BLaER1 (cell line): ENCODE data around the gene SEMA4A.
"Not testable (repeated sequence)": the region's sequence is repeated elsewhere in the genome, so short reads cannot be mapped to it uniquely, and the experiment has no call there.

Experiments
- H3K27ac ChIP-seq: shearing (Covaris generic); formaldehyde crosslinking; 2 replicates; pipeline ENCODE4 v1.8.1; 2022
- H3K27me3 ChIP-seq: shearing (Covaris generic); formaldehyde crosslinking; 2 replicates; pipeline ENCODE4 v1.8.1; 2022
- H3K36me3 ChIP-seq: shearing (Covaris generic); formaldehyde crosslinking; 2 replicates; pipeline ENCODE4 v1.8.1; 2022
- H3K4me1 ChIP-seq: shearing (Covaris generic); formaldehyde crosslinking; 2 replicates; pipeline ENCODE4 v1.8.1; 2022
- H3K4me2 ChIP-seq: shearing (Covaris generic); formaldehyde crosslinking; 2 replicates; pipeline ENCODE4 v1.8.1; 2022
- H3K4me3 ChIP-seq: shearing (Covaris generic); formaldehyde crosslinking; 2 replicates; pipeline ENCODE4 v1.8.1; 2022
- H3K9ac ChIP-seq: shearing (Covaris generic); formaldehyde crosslinking; 2 replicates; pipeline ENCODE4 v1.8.1; 2022
- H3K9me3 ChIP-seq: shearing (Covaris generic); formaldehyde crosslinking; 2 replicates; pipeline ENCODE4 v1.8.1; 2022
- H4K20me1 ChIP-seq: shearing (Covaris generic); formaldehyde crosslinking; 2 replicates; pipeline ENCODE4 v1.8.1; 2022
- Cebpa-rat ChIP-seq: shearing (Covaris generic); IDR thresholded peaks from 2 replicates; pipeline ENCODE4 v1.8.1; 2022

SEMA4A gene

GRCh38 chr1:156112276-156113137 is 40.9 kb upstream of the SEMA4A start:
- H3K9ac ChIP-seq: no peak overlapping the region
- no peaks in the 10 kb centered on the region for H3K9me3 ChIP-seq
- no peak overlapping the region for H3K4me3 ChIP-seq
- no peaks in the 10 kb centered on the region for H3K36me3 ChIP-seq
- peaks cover 13% of the 10 kb centered on the region for H3K4me1 ChIP-seq
- H4K20me1 ChIP-seq: peaks cover 42% of the 10 kb centered on the region
- H3K27ac ChIP-seq: no peak overlapping the region
- TF ChIP-seq Cebpa-rat: no peak
- peaks cover 60% of the 10 kb centered on the region for H3K27me3 ChIP-seq
- H3K4me2 ChIP-seq: no peak overlapping the region

DNA sequence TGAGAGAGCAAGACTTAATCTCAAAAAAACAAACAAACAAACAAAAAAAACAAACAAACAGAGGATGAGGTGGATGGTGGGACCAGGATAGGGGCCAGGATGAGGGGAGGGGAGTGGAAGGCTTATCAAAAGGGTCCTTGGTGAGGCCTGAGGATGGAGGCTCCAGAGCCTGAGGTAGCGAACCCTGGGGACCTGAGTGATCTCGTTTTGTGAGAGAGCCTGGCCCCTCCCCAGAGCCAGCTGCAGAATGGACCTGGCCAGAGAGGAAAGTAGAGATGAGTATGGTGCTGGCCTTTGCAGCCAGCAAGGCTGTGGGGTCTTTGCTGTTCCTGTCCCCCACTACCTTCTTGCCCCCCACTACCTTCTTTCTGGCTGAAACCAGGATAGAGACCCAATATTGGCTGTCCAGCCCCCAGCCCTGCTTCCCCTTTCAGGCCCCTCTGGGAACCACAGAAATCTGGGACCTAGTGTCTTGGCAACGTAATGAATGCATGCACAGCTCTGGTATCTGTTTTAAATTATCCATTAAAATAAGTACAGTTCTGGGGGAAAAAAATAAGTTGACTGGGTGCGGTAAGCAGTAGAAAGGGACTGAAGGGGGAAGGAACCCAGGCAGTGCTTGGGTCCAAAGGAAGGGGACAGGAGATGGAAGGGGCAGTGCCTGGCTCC is 40.0 kb upstream of the SEMA4A start:
- no peak overlapping the region for H3K4me2 ChIP-seq
- no peak for TF ChIP-seq Cebpa-rat
- peaks cover 60% of the 10 kb centered on the region for H3K27me3 ChIP-seq
- H3K36me3 ChIP-seq: no peaks in the 10 kb centered on the region
- H3K9me3 ChIP-seq: no peaks in the 10 kb centered on the region
- H3K9ac ChIP-seq: no peak overlapping the region
- no peak overlapping the region for H3K27ac ChIP-seq
- peaks cover 42% of the 10 kb centered on the region for H4K20me1 ChIP-seq
- H3K4me1 ChIP-seq: peaks cover 13% of the 10 kb centered on the region
- no peak overlapping the region for H3K4me3 ChIP-seq

DNA sequence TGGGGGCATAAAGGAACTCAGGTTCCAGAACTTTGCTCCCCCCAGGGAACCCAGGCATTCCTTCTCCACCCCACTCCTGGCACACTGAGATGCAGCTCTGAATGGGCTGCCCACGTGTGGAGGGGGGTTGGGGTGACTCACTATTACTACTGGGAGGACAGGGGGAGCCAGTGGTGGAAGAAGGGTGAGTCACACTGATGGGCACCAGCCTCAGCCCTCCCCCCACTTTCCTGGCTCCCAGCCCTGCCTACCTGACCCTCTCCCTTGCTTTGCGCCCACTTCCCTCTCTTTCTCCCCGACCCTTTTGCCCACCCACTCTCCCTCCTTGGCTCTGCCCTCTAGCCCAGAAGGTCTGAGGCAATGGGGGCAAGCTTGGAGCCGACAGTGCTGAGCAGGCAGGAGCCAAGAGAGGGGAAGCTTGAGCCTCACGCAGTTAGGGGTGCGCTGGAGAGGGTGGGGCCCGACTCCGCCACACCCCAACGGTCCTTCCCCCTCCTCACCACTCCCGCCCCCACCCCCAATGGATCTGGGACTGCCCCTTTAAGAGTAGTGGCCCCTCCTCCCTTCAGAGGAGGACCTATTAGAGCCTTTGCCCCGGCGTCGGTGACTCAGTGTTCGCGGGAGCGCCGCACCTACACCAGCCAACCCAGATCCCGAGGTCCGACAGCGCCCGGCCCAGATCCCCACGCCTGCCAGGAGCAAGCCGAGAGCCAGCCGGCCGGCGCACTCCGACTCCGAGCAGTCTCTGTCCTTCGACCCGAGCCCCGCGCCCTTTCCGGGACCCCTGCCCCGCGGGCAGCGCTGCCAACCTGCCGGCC is 39.1 kb upstream of the SEMA4A start, which contains the start of gene LMNA:
TSS of gene LMNA (plus strand) at position 611 of the 818 bp plus-strand sequence. CDS start 208 bp downstream, outside the sequence.
- Histone ChIP-seq H3K27me3 (peaks cover 60% of the 10 kb centered on the region), H3K27ac (no peak within 1 kb of the TSS), H3K4me2 (peak within 1 kb of the TSS; percentile 7; the same call in 1 of the 2 replicates), H3K4me1 (peaks cover 13% of the 10 kb centered on the region), H4K20me1 (peaks cover 39% of the 10 kb centered on the region), H3K4me3 (no peak within 1 kb of the TSS), H3K36me3 (no peaks in the 10 kb centered on the region), H3K9me3 (no peaks in the 10 kb centered on the region), H3K9ac (no peak within 1 kb of the TSS)
- TF ChIP-seq Cebpa-rat: no peak

- Histone ChIP-seq H3K4me3 (no peak overlapping the region), H3K27ac (no peak overlapping the region), H3K9ac (no peak overlapping the region), H3K9me3 (no peaks in the 10 kb centered on the region), H3K4me1 (peaks cover 18% of the 10 kb centered on the region), H3K27me3 (peaks cover 60% of the 10 kb centered on the region), H3K36me3 (no peaks in the 10 kb centered on the region), H4K20me1 (peaks cover 38% of the 10 kb centered on the region), H3K4me2 (no peak overlapping the region; the same call in 1 of the 2 replicates)
- TF ChIP-seq Cebpa-rat: no peak
These were observed 38.4 kb upstream of the SEMA4A start for GRCh38 chr1:156114919-156115513.

DNA sequence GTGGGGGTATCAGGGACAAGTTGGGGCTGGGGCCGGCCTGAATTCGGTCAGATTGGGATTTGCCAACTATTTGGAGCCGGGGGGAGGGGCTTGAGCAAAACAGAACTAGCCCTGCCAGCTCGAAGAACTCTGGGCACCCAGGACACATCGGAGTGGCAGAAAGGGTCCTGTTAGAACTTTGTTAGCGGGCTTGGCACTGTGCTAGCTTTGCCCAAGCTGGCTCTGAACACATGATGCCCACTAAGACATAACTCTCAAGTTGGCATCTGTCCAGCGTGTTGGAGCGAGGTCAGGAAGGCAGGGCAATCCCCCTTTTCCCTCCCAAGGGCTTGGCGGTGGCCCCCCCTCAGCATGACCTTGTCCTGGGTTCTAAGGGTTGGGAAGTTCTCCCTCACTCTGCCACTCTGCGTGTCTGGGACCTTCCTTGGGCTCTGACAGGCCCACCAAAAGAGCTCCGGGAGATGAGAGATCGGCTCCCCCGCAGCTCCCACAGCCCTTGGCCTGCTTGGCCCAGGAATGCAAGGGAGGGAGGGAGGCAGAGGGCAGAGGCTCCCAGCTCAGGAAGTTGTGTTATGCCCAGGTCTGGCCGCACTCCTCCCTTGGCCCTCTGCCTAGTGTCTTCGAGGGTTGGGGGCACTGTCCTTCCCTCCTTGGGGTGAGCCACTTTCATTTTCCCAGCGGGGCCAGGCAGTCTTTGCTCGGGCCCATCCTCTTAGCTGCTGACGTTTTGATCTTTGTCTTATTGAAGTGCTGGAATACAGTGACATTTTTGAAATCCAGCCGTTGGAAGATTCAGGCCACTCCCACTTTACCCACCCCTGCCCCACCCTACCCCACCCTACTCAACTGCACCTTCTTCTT is 37.6 kb upstream of the SEMA4A start:
- no peaks in the 10 kb centered on the region for H3K9me3 ChIP-seq
- H3K36me3 ChIP-seq: no peaks in the 10 kb centered on the region
- no peak overlapping the region for H3K9ac ChIP-seq
- H4K20me1 ChIP-seq: peaks cover 38% of the 10 kb centered on the region
- H3K27me3 ChIP-seq: peaks cover 60% of the 10 kb centered on the region
- no peak for TF ChIP-seq Cebpa-rat
- H3K4me2 ChIP-seq: 0 out of 2 replicates have a peak overlapping the region, but pooled peaks have one; percentile 7
- H3K4me1 ChIP-seq: peaks cover 25% of the 10 kb centered on the region
- no peak overlapping the region for H3K27ac ChIP-seq
- H3K4me3 ChIP-seq: no peak overlapping the region

DNA sequence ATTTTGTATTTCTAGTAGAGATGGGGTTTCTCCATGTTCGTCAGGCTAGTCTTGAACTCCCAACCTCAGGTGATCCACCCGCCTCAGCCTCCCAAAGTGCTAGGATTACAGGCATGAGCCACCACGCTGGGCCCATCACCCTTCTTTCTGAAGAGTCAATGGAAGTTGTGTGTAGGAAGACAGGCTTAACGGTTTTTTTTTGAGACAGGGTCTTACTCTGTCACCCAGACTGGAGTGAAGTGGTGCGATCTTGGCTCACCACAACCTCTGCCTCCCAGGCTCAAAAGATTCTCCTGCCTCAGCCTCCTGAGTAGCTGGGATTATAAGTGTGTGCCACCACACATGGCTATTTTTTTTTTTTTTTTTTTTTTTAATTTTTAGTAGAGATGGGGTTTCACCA is 36.7 kb upstream of the SEMA4A start:
- not testable (repeated sequence) for H3K4me3 ChIP-seq, H3K9me3 ChIP-seq, H3K27ac ChIP-seq, H3K4me2 ChIP-seq, H3K36me3 ChIP-seq, H3K9ac ChIP-seq
- peaks cover 31% of the 10 kb centered on the region for H3K4me1 ChIP-seq
- peaks cover 58% of the 10 kb centered on the region for H3K27me3 ChIP-seq
- H4K20me1 ChIP-seq: peaks cover 38% of the 10 kb centered on the region

- Histone ChIP-seq H3K4me2 (no peak overlapping the region), H3K4me3 (no peak overlapping the region), H4K20me1 (peaks cover 34% of the 10 kb centered on the region), H3K9me3 (no peaks in the 10 kb centered on the region), H3K36me3 (no peaks in the 10 kb centered on the region), H3K9ac (no peak overlapping the region), H3K27ac (no peak overlapping the region), H3K27me3 (peaks cover 49% of the 10 kb centered on the region), H3K4me1 (peaks cover 34% of the 10 kb centered on the region)
- TF ChIP-seq Cebpa-rat: no peak
These were observed 35.8 kb upstream of the SEMA4A start for GRCh38 chr1:156117414-156118176.

DNA sequence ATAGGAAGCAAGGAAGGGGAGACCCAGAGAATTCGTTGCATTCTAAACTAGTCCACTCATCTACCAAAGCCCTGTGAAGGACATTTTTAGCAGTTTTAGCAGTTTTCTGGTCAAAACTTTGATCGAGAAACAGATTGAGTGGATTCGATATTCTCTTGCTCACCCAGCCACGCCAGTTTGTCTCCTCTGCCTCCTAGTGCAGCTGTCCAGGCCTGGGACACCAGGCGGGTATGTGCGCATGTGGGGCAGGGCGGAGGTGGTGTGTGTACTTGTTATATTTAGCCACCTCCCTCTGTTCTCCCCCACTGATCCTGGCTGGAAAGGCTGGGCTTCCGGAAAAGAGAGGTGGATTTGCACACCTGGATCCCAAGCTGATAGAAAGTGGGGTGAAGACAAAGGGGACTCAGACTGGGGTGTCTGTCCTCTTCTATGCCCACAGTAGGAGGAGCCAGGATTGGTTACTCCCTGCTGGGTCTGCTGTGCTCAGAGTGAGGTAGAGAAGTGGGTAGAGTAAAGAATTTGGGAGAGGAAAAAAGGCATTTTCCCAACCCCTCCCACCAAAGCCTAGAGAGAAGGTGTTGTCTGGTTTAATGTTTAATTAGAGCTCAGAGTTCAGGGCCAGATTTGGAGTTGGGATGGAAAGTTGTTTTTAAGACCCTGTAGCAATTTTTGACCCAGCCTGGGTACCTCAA is 35.1 kb upstream of the SEMA4A start:
- no peak overlapping the region for H3K4me2 ChIP-seq

More for the DNA sequence above, 35.1 kb upstream of the SEMA4A start:
- Histone ChIP-seq H3K36me3 (no peaks in the 10 kb centered on the region), H3K27ac (no peak overlapping the region), H3K4me3 (no peak overlapping the region), H4K20me1 (peaks cover 27% of the 10 kb centered on the region), H3K4me1 (peaks cover 41% of the 10 kb centered on the region), H3K9ac (no peak overlapping the region), H3K9me3 (no peaks in the 10 kb centered on the region), H3K27me3 (peaks cover 42% of the 10 kb centered on the region)
- no peak for TF ChIP-seq Cebpa-rat
